GM21786 (cell line): ENCODE measurements around the gene PTPRO.

Experiments used
- ATAC-seq: cut with Tn5 transposase; IDR thresholded peaks from one replicate; pipeline ENCODE4 v1.9.1; 2021; ENCODE audit not compliant: unreplicated experiment

PTPRO gene

DNA sequence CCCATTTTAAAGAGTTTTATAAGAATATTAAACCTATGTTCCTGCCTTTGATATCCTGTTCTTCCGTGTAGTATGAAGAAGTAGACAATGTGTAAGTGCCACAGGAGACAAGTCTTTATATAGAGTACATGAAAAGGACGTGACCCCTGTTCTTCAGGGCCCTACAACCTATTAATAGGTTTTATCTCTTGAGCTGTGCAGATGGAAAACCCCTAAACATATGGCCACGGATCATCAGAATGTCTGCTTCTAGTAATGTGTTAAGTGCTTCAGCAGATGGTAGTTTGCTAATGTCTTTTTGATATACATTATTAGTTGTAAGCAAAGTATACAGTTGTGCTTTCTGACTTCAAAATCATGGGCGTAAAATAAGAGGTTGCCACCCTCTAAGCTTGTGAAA is 228.5 kb downstream of the PTPRO start:
- no peak for ATAC-seq

DNA sequence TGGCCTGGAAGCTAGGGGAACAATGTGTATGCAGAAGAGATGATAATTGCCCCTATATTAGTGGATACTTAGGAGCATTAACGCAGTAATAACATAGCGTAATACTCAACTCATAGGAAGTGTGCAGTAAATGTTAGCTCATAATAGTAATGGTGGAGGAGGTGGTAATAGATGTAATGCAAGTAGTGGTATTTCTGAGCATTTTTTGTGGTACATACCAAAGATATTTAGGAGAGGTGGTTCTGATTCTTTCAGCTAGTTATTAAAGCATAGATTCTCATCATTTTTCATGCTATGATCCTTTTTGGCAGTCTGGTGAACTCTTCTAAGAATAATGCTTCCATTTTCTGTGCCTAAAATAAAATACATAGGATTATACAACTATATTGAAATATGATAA is 233.1 kb downstream of the PTPRO start:
- no peak for ATAC-seq

GRCh38 chr12:15556411-15557102 is 234.2 kb downstream of the PTPRO start:
- no peak for ATAC-seq

DNA sequence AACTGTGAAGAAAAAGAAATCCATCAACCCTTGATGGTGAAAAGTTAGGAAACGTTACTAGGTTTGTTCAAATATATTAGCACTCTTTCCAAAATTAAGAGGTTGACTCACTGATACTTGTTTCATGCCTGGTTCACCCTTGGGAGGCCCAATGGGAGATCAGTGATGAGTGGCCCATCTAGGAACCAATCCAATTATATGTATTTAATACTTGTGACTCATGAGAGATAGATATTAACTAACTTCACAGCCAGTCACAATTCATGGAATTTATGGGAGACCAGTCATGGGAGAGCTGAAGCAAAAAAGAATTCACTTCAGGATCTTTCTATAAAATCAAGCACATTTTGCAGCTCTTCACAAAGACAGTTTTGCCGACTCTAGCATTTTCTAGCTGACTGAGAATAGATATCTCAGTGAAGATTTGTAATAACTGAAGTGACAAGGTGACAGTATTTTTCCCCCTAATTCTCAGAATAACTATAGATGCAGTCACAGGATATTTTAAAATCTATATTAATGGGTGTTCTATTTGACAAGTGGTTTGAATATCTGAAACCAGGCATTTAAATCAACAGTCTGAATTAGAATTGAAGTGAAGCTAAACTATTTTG is 236.7 kb downstream of the PTPRO start:
- no peak for ATAC-seq

DNA sequence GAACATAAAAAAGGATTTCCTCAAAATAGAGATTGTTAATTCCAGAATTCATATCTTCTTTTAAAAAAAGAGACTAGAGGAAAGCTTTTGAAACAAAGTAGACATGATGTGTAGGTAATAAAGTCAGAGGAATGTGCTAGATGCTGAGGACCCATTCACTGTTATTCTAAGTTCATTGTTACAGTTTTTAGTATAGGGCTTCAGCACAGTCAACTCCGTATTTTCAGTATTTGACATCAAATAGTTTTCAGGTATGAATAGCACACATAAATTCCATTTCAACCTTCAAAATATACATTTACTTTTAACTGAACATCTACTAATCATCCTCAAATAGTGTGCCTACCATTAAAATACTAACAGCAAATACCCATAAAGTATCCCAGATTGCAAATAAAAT is 239.1 kb downstream of the PTPRO start:
- no peak for ATAC-seq

DNA sequence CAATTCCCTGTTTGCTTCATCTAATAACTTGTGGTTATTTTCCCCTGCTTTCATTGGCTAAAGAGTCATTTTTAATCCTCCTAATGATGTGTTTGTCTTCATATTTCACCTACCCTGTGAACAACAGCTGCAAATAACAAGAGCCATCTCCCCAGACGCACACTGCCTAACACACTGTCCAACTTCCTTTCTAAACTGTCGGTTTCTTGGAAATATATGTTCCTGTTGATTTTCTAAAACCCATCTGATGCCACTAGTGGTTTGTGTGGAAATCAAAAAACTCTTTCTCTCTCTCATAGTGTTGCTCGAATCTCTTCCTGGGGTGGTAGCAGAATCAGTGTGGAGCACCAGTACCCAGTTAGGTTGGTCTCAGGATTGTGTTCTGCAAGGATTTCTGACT is 240.0 kb downstream of the PTPRO start:
- no peak for ATAC-seq

DNA sequence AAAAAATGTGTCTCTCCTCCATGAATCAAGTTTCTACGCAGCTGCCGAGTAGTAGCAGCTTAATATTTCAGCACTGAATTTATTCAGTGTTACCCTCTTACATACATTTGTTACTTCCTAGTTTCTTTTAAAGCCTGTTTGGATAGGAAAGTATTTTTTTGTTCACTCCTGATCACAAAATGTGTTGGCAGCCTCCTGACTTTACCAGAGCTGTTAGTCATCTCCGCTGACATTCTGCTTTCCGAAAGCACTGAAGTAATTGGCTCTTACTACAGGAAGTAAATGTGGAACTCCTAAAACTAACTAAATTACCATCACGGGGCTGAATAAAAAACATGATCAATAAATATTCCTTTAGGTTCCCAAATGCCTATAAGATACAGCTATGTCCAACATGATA is 241.4 kb downstream of the PTPRO start:
- ATAC-seq = no peak

- ATAC-seq = no peak
Observed at GRCh38 chr12:15574353-15574752, 252.0 kb downstream of the PTPRO start.

- ATAC-seq = no peak
Observed at GRCh38 chr12:15575671-15576541, 253.6 kb downstream of the PTPRO start.

- ATAC-seq = no peak
Observed at GRCh38 chr12:15580431-15580830, 258.1 kb downstream of the PTPRO start.

- no peak for ATAC-seq
Observed at GRCh38 chr12:15581006-15581405, 258.7 kb downstream of the PTPRO start.

- no peak for ATAC-seq
Observed at GRCh38 chr12:15583804-15584203, 261.5 kb downstream of the PTPRO start.

DNA sequence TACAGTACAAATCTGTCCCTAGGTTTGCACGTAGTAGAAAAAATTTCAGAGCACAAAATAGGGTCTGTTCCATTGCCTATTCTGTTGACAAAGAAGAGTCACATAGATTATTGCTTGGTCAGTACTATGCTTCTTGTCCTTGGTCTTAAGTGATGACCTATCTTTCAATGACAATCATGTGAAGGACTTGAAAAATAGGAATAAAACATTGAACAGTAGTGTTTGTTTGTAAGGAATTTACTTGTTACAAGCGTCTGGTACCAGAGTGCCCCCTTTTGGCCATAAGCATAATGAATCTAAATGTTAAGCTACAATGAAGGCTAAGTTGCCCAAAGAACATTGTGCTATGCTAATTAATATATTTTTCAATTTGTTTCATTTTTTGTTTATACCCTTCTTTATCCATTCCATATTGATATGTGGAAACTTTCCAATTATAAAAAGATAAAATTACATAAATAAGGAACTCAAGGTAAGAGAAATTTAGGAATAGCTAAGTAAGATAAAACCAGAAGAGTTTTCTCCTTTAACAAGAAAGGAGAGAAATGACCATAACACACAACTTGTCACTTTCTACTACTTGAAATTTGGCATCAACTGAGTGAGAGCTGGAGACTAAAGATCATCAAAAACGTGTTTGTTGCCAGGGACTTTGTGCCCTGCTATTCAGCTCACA is 262.2 kb downstream of the PTPRO start:
- no peak for ATAC-seq

DNA sequence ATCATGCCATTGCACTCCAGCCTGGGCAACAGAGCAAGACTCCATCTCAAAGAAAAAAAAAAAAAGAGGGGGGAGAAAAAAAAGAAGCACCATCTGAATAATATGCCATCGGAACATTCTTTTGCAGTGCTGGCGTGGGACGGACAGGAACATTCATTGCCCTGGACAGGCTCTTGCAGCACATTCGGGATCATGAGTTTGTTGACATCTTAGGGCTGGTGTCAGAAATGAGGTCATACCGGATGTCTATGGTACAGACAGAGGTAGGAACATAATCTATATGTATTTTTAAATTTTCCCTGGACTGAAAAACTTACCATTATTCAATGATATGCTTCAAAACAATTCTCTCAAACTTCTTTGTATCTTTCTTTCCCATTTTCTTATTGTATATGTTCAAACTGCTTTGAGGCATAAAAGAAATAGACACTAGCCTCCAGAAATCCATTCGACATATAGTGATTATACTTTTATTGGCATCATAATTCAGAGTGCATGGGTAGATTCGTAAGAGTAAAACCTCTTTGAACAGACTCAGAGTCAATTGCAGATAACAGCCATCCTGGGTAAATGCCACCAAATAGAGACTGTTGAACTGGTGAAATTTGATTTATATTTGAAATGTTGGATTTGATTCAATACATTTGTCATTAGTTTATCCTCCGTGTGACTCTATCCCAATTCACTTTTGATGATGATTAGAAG is 267.2 kb downstream of the PTPRO start:
- ATAC-seq = no peak

DNA sequence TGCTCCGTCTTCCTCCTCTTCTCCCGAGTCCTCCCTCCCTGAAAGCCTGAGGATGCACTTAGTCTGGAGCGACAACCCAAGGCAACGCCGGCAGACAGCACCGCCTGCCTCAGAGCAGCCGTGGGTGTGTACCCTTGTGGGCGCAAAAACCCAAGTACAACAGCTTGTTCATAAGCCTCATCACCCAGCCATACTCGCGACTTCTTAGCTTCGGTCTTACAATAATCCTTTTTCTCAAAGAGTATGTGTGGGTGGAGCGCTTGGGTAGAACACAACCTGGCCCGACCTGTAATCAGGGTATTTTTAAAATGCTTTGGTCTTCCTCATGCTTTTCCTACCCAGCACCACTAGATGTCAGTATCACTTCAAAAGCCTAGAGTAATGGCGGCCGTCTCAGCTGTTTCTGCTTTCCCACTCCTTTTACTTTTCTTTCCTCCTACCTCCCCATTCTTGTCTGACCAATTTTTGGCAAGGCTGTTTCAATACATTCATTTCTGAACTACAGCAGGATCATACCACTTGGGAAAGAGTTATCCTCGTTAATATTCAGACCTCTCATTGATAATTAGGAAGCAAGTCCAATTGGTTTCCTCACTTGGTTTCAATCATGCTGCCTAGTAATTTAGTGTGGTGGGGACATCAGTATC is 268.0 kb downstream of the PTPRO start:
- peak; percentile 93 for ATAC-seq

GRCh38 chr12:15591811-15592210 is 269.5 kb downstream of the PTPRO start:
- ATAC-seq = no peak

DNA sequence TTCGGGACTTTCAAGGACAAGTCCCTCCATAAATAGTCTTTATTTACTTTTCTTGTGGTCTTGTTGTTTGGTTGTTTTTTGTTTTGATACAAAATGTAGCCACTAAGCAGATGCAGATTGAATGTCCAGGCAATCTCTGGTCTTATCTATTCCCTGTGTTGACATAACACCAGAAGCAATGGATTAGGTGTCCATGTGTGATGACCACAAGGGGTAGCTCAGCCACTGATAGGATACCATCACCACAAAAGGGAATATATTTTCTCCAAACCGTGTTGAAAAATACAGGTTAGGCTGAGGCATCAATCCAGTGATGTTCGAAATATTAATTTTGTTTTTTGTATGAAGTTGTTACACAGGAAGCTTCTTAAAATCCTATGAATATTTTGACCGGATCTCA is 270.6 kb downstream of the PTPRO start:
- no peak for ATAC-seq

DNA sequence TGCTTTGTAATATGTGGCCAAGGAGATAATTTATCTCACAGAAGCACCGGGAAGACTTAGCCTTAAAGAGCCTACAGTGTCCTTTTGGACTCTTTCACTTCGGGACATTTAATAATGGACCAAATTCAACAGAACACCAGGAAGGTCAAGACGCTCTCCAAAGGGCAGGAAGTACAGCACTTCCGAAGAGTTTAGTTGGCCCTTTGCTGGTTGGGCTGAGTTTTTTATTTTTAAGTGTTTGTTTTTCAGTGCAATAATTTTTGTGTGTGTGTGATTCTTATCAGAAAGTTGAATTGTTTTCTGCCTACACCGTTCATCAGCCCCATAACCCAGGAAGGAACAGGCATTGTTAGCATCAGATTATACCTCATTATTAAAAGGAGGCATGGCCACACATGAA is 273.9 kb downstream of the PTPRO start:
- no peak for ATAC-seq

DNA sequence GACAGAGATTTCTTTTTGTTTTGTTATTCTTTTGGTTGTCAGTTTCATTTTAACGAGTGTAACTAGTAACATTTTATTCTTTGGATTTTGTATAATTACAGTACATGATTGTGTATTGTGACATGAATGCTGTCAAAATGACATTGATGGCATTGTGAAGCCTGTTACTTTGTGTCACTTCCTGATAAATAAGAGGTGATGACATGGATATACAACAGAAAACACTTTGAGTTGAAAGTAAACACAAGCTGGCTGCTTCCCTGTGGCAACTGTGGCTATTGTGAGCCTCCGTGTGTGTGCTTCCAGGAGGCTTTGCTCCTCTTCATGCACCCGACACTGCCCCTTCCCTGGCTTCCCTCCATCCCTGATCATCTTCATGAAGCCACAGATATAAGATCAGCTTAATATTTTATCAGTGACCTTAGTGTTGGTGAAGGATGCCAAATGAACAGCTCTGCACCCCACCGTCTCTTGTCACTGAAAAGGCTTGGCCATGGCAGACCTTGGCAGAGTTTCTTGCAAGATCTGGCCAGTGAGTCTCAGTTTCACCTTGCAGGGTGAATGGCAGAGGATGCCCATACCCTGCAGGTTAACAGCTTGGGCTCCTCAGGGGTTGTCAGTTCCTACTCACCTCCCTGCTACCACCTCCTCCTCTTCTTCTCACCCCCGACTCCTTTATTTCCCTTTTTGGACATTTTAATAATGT is 275.0 kb downstream of the PTPRO start:
- no peak for ATAC-seq
